CD14-positive monocyte (primary cell): ENCODE data around the gene ZNRF1. TPM values are rescaled to one million over a fixed set of nuclear protein-coding genes. Genes with fewer than 3 reads are reported as not detected.
A peak's percentile ranks its signal among the peaks of the same experiment; 100 is the strongest.

Source experiments
- DNase-seq, 3 donors: peaks; one replicate each; pipeline ENCODE4 v3.0.0-alpha.2; 2011 to 2022
- H2AFZ ChIP-seq: 2 replicates; pipeline ENCODE4 v1.6.0; 2012; ENCODE audit warnings: mild to moderate bottlenecking, low read depth, low read length, inconsistent platforms; ENCODE audit not compliant: insufficient read depth, poor library complexity, severe bottlenecking
- H3K27ac ChIP-seq, 2 donors: 1 replicate in 1 of 2; 2 replicates in 1 of 2; pipeline ENCODE4 v1.5.1; 2012 to 2013; ENCODE audit warnings: low read length in 2 of 2, control low read depth in 1 of 2, inconsistent platforms in 1 of 2, low read depth in 1 of 2, mild to moderate bottlenecking in 1 of 2
- H3K27me3 ChIP-seq, 2 donors: one replicate each; pipeline versions ENCODE4 v1.6.0 to v1.6.1; 2011 to 2013; ENCODE audit warnings: low read length in 2 of 2; ENCODE audit not compliant: control insufficient read depth in 2 of 2, insufficient read depth in 2 of 2
- H3K36me3 ChIP-seq, 2 donors: replicated peaks in 1 of 2; 1 replicate in 1 of 2; 2 replicates in 1 of 2; pipeline versions ENCODE4 v1.5.1 to v1.6.1; 2012 to 2013; ENCODE audit warnings: low read length in 2 of 2, control low read depth in 1 of 2, inconsistent platforms in 1 of 2, mild to moderate bottlenecking in 1 of 2; ENCODE audit not compliant: insufficient read depth in 2 of 2, control insufficient read depth in 1 of 2
- H3K4me1 ChIP-seq, 2 donors: 1 replicate in 1 of 2; 2 replicates in 1 of 2; pipeline versions ENCODE4 v1.5.1 to v1.6.1; 2012 to 2013; ENCODE audit warnings: low read length in 2 of 2, control low read depth in 1 of 2, inconsistent platforms in 1 of 2, mild to moderate bottlenecking in 1 of 2, moderate library complexity in 1 of 2; ENCODE audit not compliant: insufficient read depth in 2 of 2, control insufficient read depth in 1 of 2
- H3K4me2 ChIP-seq: replicated peaks from 2 replicates; pipeline ENCODE3; 2012; ENCODE audit warnings: low read length, moderate library complexity, mild to moderate bottlenecking; ENCODE audit not compliant: poor library complexity, severe bottlenecking; ENCODE audit errors: extremely low read depth
- H3K4me3 ChIP-seq, 3 experiments: fragments of 200-600 bp in 1 of 3; sonication (generic) in 1 of 3; replicated peaks in 1 of 3; 1 replicate in 2 of 3; 2 replicates in 1 of 3; pipeline ENCODE4 v1.5.1; 2011 to 2013; ENCODE audit warnings: low read length in 3 of 3, mild to moderate bottlenecking in 3 of 3, control low read depth in 2 of 3, low read depth in 2 of 3, inconsistent platforms in 1 of 3, moderate library complexity in 1 of 3
- H3K79me2 ChIP-seq: 2 replicates; pipeline ENCODE4 v1.6.0; 2012; ENCODE audit warnings: mild to moderate bottlenecking, control low read depth, inconsistent platforms, low read length, moderate library complexity; ENCODE audit not compliant: insufficient read depth
- H3K9ac ChIP-seq: 2 replicates; pipeline ENCODE4 v1.6.0; 2017; ENCODE audit warnings: low read length, mild to moderate bottlenecking; ENCODE audit not compliant: insufficient read depth, poor library complexity, severe bottlenecking
- H3K9me3 ChIP-seq, 2 donors: replicated peaks in 1 of 2; 1 replicate in 1 of 2; 2 replicates in 1 of 2; pipeline versions ENCODE4 v1.5.1 to v1.6.1; 2012 to 2013; ENCODE audit warnings: low read length in 2 of 2, control low read depth in 1 of 2; ENCODE audit not compliant: control insufficient read depth in 1 of 2, insufficient read depth in 1 of 2
- H4K20me1 ChIP-seq: 2 replicates; pipeline ENCODE4 v1.6.0; 2012; ENCODE audit warnings: mild to moderate bottlenecking, low read length, control low read depth, moderate library complexity; ENCODE audit not compliant: insufficient read depth
- H3K27ac Mint-ChIP-seq, 7 donors: one replicate each; pipeline ENCODE4 v1.8.0; 2020; ENCODE audit warnings: mild to moderate bottlenecking in 7 of 7, mixed read lengths in 7 of 7, moderate library complexity in 6 of 7, inconsistent platforms in 2 of 7
- H3K27me3 Mint-ChIP-seq, 3 donors: one replicate each; pipeline ENCODE4 v1.8.0; 2021 to 2022; ENCODE audit warnings: low read depth in 3 of 3, mild to moderate bottlenecking in 3 of 3, mixed read lengths in 3 of 3, moderate library complexity in 3 of 3, inconsistent platforms in 1 of 3
- H3K36me3 Mint-ChIP-seq, 2 donors: one replicate each; pipeline ENCODE4 v1.8.0; 2020; ENCODE audit warnings: mixed read lengths in 2 of 2, inconsistent platforms in 1 of 2, mild to moderate bottlenecking in 1 of 2
- H3K4me1 Mint-ChIP-seq: one replicate; pipeline ENCODE4 v1.8.0; 2020; ENCODE audit warnings: mild to moderate bottlenecking, mixed read lengths
- H3K4me3 Mint-ChIP-seq, 2 donors: one replicate each; pipeline ENCODE4 v1.8.0; 2020; ENCODE audit warnings: mild to moderate bottlenecking in 2 of 2, mixed read lengths in 2 of 2, moderate library complexity in 1 of 2
- H3K9me3 Mint-ChIP-seq, 7 donors: one replicate each; pipeline ENCODE4 v1.8.0; 2020 to 2022; ENCODE audit warnings: mixed read lengths in 7 of 7, mild to moderate bottlenecking in 6 of 7, moderate library complexity in 6 of 7, inconsistent platforms in 2 of 7
- CTCF ChIP-seq: fragments of 200-600 bp; IDR thresholded peaks from one replicate; pipeline ENCODE4 v1.8.0; 2022; ENCODE audit warnings: antibody characterized with exemption, mild to moderate bottlenecking
- WGBS: methylation state at CpG from one replicate; pipeline ENCODE4 v1.1.5; 2013; ENCODE audit warnings: missing lambda C conversion rate; ENCODE audit not compliant: insufficient coverage; 5-methylcytosine and 5-hydroxymethylcytosine counted together
- intact Hi-C, 2 donors: fragments of 100-400 bp; cut with micrococcal nuclease; formaldehyde crosslinking; loops; one replicate each; pipeline versions ENCODE4 v1.15.0 to v1.15.1; 2023
- polyA plus RNA-seq, 3 donors: library from polyadenylated mRNA; depleted of rRNA in 1 of 3; unstranded in 2 of 3; stranded (reverse) in 1 of 3; fragments of 300-500 nt in 2 of 3; fragments of >200 nt in 1 of 3; fragmentation: Illumina TruSeq in 2 of 3; gene quantifications; 1 replicate in 2 of 3; 2 replicates in 1 of 3; pipeline ENCODE4 v1.2.3, GENCODE V29; 2012 to 2021

Gene ZNRF1
- polyA plus RNA-seq, 3 donors, result 1.9 to 5.3 (median 4.3) TPM

DNA sequence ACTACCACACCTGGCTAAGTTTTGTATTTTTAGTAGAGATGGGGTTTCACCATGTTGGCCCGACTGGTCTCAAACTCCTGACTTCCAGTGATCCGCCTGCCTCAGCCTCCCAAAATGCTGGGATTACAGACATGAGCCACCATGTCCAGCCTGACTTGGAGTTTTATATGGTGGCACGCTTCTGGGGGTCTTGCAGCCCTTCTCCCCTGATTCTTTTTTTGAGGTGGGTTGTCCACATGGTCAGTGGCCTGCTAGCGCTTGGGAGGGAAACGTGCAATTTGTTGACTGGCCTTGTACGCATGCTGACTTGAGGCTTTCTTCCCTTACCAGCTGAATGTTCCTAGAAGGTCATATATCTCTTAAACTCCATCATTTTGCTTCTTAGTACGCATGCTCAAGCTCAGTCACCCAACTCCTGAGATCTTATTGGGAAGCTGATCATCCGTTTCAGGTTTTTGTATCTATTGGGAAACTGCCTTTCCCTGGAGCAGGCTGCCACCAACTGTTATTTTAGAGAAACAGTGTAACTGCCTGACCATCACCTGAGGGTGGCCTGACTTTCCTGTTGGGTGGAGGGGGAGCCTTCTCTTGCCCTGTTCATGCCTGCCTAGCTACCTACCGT is 131.4 kb downstream of the ZNRF1 start:
- Histone ChIP-seq H3K27me3 (no peaks in the 10 kb centered on the region), H3K4me1 (peaks cover 5 to 8% of the 10 kb centered on the region in 2 donors), H3K9ac (no peak overlapping the region), H2AFZ (no peak overlapping the region), H3K79me2 (no peaks in the 10 kb centered on the region), H3K9me3 (peaks cover 11 to 13% of the 10 kb centered on the region in 2 donors), H3K27ac (no peak overlapping the region), H3K4me2 (no peak overlapping the region), H3K4me3 (no peak overlapping the region), H3K36me3 (no peaks in the 10 kb centered on the region), H4K20me1 (no peaks in the 10 kb centered on the region)
- peak overlapping the region in 1 of 2 donors; percentile 46 for H3K4me3 Mint-ChIP-seq
- peaks cover 0 to 3% of the 10 kb centered on the region in 2 donors for H3K36me3 Mint-ChIP-seq
- intact Hi-C loops, result no loop called here
- DNase-seq, result no peak
- H3K27me3 Mint-ChIP-seq, result peaks cover 12 to 39% (median 16%) of the 10 kb centered on the region in 3 donors
- WGBS, result 64% methylated on average over 5 of the region's 9 CpGs
- H3K4me1 Mint-ChIP-seq, result peaks cover 11% of the 10 kb centered on the region
- peak overlapping the region in 1 of 7 donors; percentile 22 for H3K27ac Mint-ChIP-seq
- TF ChIP-seq CTCF, result no peak
- peaks cover 2 to 35% (median 20%) of the 10 kb centered on the region in 7 donors for H3K9me3 Mint-ChIP-seq

GRCh38 chr16:75131081-75131480 is 132.3 kb downstream of the ZNRF1 start:
- peaks cover 9 to 13% of the 10 kb centered on the region in 2 donors for H3K9me3 ChIP-seq
- Mint-ChIP-seq H3K9me3 (peaks cover 2 to 27% (median 20%) of the 10 kb centered on the region in 7 donors), H3K4me1 (peaks cover 11% of the 10 kb centered on the region), H3K27me3 (peaks cover 12 to 39% (median 16%) of the 10 kb centered on the region in 3 donors), H3K4me3 (peak overlapping the region in 1 of 2 donors; percentile 49), H3K27ac (no peak overlapping the region), H3K36me3 (peaks cover 0 to 3% of the 10 kb centered on the region in 2 donors)
- H3K9ac ChIP-seq, result no peak overlapping the region
- intact Hi-C loops, result no loop called here
- H3K36me3 ChIP-seq, result no peaks in the 10 kb centered on the region
- H3K27me3 ChIP-seq, result no peaks in the 10 kb centered on the region
- DNase-seq, result no peak
- WGBS, result 93% methylated on average over 5 of the region's 7 CpGs
- TF ChIP-seq CTCF, result no peak
- no peak overlapping the region for H3K4me2 ChIP-seq
- H2AFZ ChIP-seq, result no peak overlapping the region
- H3K79me2 ChIP-seq, result no peaks in the 10 kb centered on the region
- H4K20me1 ChIP-seq, result no peaks in the 10 kb centered on the region
- peaks cover 5 to 8% of the 10 kb centered on the region in 2 donors for H3K4me1 ChIP-seq
- H3K4me3 ChIP-seq, result no peak overlapping the region
- no peak overlapping the region for H3K27ac ChIP-seq
